Measurements from ENCODE around the gene RUVBL1.

The RUVBL1 gene

DNA sequence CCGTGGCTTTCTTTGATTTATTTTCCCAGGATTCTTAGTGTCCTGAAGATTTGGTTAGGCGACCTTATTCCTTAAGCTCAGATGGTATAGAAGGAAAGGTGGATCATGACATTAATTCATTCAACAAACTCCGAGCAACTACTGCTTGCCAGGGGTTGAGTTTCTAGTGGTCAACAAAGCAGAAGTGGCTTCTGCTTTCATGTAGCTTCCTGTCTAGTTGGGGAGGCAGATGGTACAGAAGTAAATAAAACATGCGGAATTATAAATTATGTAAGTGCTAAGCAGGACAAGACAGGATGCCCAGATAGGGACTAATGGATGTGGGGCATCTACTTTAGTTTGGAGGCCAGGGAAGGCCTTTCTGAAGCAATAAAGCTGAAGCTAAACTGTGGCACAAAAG is 45.2 kb upstream of the RUVBL1 start:
- no peak overlapping the region for H3K9ac ChIP-seq (ENCODE audit: low read length)
- H3K4me2 ChIP-seq (ENCODE audit: low read depth, low read length) = no peak overlapping the region
- no peak overlapping the region for H2AFZ ChIP-seq (ENCODE audit: low read length)
- no peaks in the 10 kb centered on the region for H3K36me3 ChIP-seq (replicated peaks; ENCODE audit: insufficient read depth, low read length)
- no peak for DNase-seq
- TF ChIP-seq EZH2phosphoT487 (IDR thresholded peaks at IDR 0.05; ENCODE audit: low read length) (no peak), EZH2 (optimal IDR thresholded peaks at IDR 0.05; ENCODE audit: low read depth, low read length) (no peak)
- TF ChIP-seq, protein P1, sequence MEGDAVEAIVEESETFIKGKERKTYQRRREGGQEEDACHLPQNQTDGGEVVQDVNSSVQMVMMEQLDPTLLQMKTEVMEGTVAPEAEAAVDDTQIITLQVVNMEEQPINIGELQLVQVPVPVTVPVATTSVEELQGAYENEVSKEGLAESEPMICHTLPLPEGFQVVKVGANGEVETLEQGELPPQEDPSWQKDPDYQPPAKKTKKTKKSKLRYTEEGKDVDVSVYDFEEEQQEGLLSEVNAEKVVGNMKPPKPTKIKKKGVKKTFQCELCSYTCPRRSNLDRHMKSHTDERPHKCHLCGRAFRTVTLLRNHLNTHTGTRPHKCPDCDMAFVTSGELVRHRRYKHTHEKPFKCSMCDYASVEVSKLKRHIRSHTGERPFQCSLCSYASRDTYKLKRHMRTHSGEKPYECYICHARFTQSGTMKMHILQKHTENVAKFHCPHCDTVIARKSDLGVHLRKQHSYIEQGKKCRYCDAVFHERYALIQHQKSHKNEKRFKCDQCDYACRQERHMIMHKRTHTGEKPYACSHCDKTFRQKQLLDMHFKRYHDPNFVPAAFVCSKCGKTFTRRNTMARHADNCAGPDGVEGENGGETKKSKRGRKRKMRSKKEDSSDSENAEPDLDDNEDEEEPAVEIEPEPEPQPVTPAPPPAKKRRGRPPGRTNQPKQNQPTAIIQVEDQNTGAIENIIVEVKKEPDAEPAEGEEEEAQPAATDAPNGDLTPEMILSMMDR (IDR thresholded peaks at IDR 0.05; ENCODE audit: low read length) = no peak
- no peaks in the 10 kb centered on the region for H3K27me3 ChIP-seq (replicated peaks; ENCODE audit: insufficient read depth, low read length)
- no peaks in the 10 kb centered on the region for H3F3A ChIP-seq (ENCODE audit: insufficient read depth, low read length)
- H3K4me1 ChIP-seq (ENCODE audit: low read length) = no peaks in the 10 kb centered on the region
- no peak overlapping the region for H3K27ac ChIP-seq (ENCODE audit: low read length)
- no peak overlapping the region for H3K4me3 ChIP-seq (ENCODE audit: low read length)
- H4K20me1 ChIP-seq (ENCODE audit: insufficient read depth, low read length) = no peaks in the 10 kb centered on the region
- peaks cover 39% of the 10 kb centered on the region for H3K79me2 ChIP-seq (ENCODE audit: low read length)
- H3K9me2 ChIP-seq (replicated peaks; ENCODE audit: insufficient read depth, low read length) = no peaks in the 10 kb centered on the region
- H3K9me3 ChIP-seq (replicated peaks; ENCODE audit: insufficient read depth, low read length) = no peaks in the 10 kb centered on the region

DNA sequence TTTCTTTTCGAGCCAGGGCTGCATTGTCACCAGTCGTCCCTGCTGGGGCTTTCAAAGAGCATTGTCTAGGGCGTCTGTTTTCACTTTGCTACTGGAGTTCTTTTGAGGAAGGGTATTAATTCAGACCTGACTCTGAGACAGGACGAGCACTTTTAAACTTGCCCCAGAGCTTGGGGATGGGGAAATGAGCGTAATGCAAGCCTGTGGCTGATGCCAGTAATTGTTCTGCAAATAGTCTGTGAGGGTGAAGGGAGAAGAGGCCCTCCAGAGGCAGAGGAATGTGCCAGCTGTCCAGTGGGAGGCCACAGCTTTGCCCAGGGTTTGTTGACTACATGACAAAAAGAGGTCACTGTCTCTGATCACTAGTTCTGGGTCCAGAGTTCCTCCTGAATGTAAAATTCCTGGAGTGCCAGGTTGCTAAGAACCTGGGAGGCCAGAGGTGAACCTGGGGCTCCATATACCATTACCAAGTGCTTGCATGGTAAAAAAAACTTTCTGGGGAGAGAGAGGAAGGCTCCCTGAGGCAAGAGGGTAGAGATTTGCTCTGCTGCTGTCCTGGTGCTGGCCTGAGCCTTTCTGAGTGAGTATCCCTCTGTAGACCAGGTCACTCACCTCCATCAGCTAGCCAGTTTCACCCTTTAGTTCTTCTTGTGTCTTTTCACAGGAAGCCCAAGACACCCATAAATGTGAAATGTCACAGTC is 44.5 kb upstream of the RUVBL1 start:
- TF ChIP-seq EZH2 (optimal IDR thresholded peaks at IDR 0.05; ENCODE audit: low read depth, low read length) (no peak), EZH2phosphoT487 (IDR thresholded peaks at IDR 0.05; ENCODE audit: low read length) (no peak)
- TF ChIP-seq, protein P1 (IDR thresholded peaks at IDR 0.05; ENCODE audit: low read length) = no peak
- no peaks in the 10 kb centered on the region for H3K4me1 ChIP-seq (ENCODE audit: low read length)
- no peak for DNase-seq
- H3K4me2 ChIP-seq (ENCODE audit: low read depth, low read length) = no peak overlapping the region
- no peaks in the 10 kb centered on the region for H3K9me2 ChIP-seq (replicated peaks; ENCODE audit: insufficient read depth, low read length)
- no peaks in the 10 kb centered on the region for H4K20me1 ChIP-seq (ENCODE audit: insufficient read depth, low read length)
- no peak overlapping the region for H2AFZ ChIP-seq (ENCODE audit: low read length)
- H3K9me3 ChIP-seq (replicated peaks; ENCODE audit: insufficient read depth, low read length) = no peaks in the 10 kb centered on the region
- no peaks in the 10 kb centered on the region for H3K27me3 ChIP-seq (replicated peaks; ENCODE audit: insufficient read depth, low read length)
- no peak overlapping the region for H3K4me3 ChIP-seq (ENCODE audit: low read length)
- no peak overlapping the region for H3K27ac ChIP-seq (ENCODE audit: low read length)
- H3K9ac ChIP-seq (ENCODE audit: low read length) = no peak overlapping the region
- H3K79me2 ChIP-seq (ENCODE audit: low read length) = peaks cover 43% of the 10 kb centered on the region
- no peaks in the 10 kb centered on the region for H3F3A ChIP-seq (ENCODE audit: insufficient read depth, low read length)
- no peaks in the 10 kb centered on the region for H3K36me3 ChIP-seq (replicated peaks; ENCODE audit: insufficient read depth, low read length)

DNA sequence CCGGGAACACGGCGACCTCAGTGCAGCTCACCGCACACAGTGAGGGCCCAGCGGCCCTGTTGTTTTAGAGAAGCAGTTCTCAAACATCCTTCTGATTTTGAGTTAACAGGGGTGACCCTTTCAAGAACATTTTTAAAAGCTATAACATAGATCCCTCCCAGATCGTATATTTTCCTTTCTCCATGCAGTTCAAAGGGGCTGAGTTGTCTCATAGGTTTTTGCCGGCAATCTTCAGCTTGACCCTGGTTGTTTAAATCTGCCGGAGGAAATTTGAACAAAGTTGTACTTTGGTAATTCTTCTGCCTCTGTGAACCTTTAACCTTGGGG is 44.0 kb upstream of the RUVBL1 start:
- Histone ChIP-seq H3K79me2 (ENCODE audit: low read length) (peaks cover 48% of the 10 kb centered on the region), H4K20me1 (ENCODE audit: insufficient read depth, low read length) (no peaks in the 10 kb centered on the region), H3K9ac (ENCODE audit: low read length) (no peak overlapping the region), H3K27me3 (replicated peaks; ENCODE audit: insufficient read depth, low read length) (no peaks in the 10 kb centered on the region), H3K4me1 (ENCODE audit: low read length) (no peaks in the 10 kb centered on the region), H3K4me3 (ENCODE audit: low read length) (no peak overlapping the region), H3K27ac (ENCODE audit: low read length) (no peak overlapping the region), H3K36me3 (replicated peaks; ENCODE audit: insufficient read depth, low read length) (no peaks in the 10 kb centered on the region), H3K4me2 (ENCODE audit: low read depth, low read length) (no peak overlapping the region), H3K9me3 (replicated peaks; ENCODE audit: insufficient read depth, low read length) (no peaks in the 10 kb centered on the region), H2AFZ (ENCODE audit: low read length) (no peak overlapping the region), H3K9me2 (replicated peaks; ENCODE audit: insufficient read depth, low read length) (no peaks in the 10 kb centered on the region), H3F3A (ENCODE audit: insufficient read depth, low read length) (no peaks in the 10 kb centered on the region)
- DNase-seq = no peak
- TF ChIP-seq EZH2 (optimal IDR thresholded peaks at IDR 0.05; ENCODE audit: low read depth, low read length) (no peak), EZH2phosphoT487 (IDR thresholded peaks at IDR 0.05; ENCODE audit: low read length) (no peak)
- TF ChIP-seq, protein P1 (IDR thresholded peaks at IDR 0.05; ENCODE audit: low read length) = no peak

Measured in MM.1S (cell line).